OCI-LY7 (cell line): ENCODE measurements around the gene YEATS4. TPM values are rescaled to one million over a fixed set of nuclear protein-coding genes. Genes with fewer than 3 reads are reported as not detected.

Experiments used
- BruUV-seq: library from RNA; stranded (reverse); fragments of 400-500 nt; replicated peaks from 2 replicates; lab custom pipeline; 2021; lab: Mats Ljungman, UMichigan
- CTCF ChIA-PET: fragments of 300-600 bp; sonication (Branson Sonifier 250); formaldehyde crosslinking; loops from one replicate; lab custom pipeline; 2022; ENCODE audit warnings: antibody characterized with exemption; ENCODE audit not compliant: unreplicated experiment; lab: Charles Lee
- POLR2A ChIA-PET: fragments of 300-600 bp; sonication (Branson Sonifier 250); formaldehyde crosslinking; loops from one replicate; lab custom pipeline; 2022; ENCODE audit warnings: antibody characterized with exemption; lab: Charles Lee
- DNase-seq: peaks from one replicate; pipeline ENCODE4 v3.0.0-alpha.2; 2015; ENCODE audit warnings: low spot score
- H2AFZ ChIP-seq: fragments of 200-600 bp; sonication (generic), shearing (Covaris generic); 2 replicates; pipeline ENCODE4 v1.6.1; 2014; ENCODE audit warnings: mild to moderate bottlenecking, antibody characterized with exemption, low read length, moderate library complexity
- H3K27ac ChIP-seq: fragments of 200-600 bp; sonication (generic); 2 replicates; pipeline ENCODE4 v1.5.1; 2014; ENCODE audit warnings: mixed run types, low read depth, mild to moderate bottlenecking, moderate library complexity, low read length, inconsistent platforms; ENCODE audit not compliant: poor library complexity, severe bottlenecking
- H3K36me3 ChIP-seq: fragments of 200-600 bp; sonication (generic); 2 replicates; pipeline ENCODE4 v1.6.1; 2014; ENCODE audit warnings: mild to moderate bottlenecking, antibody characterized with exemption, low read length, moderate library complexity, mixed read lengths; ENCODE audit not compliant: insufficient read depth
- H3K4me1 ChIP-seq: fragments of 200-600 bp; sonication (generic); 2 replicates; pipeline ENCODE4 v1.5.1; 2014; ENCODE audit warnings: mild to moderate bottlenecking, low read length; ENCODE audit not compliant: insufficient read depth, poor library complexity, severe bottlenecking
- H3K4me2 ChIP-seq: fragments of 200-600 bp; sonication (generic); 2 replicates; pipeline ENCODE4 v1.6.1; 2014; ENCODE audit warnings: mild to moderate bottlenecking, low read length
- H3K4me3 ChIP-seq: fragments of 200-600 bp; sonication (generic); 2 replicates; pipeline ENCODE4 v1.5.1; 2014; ENCODE audit warnings: mild to moderate bottlenecking, low read depth, low read length; ENCODE audit not compliant: poor library complexity, severe bottlenecking
- H3K79me2 ChIP-seq: fragments of 200-600 bp; sonication (generic); 2 replicates; pipeline ENCODE4 v1.6.1; 2016; ENCODE audit warnings: low read depth, mild to moderate bottlenecking, low read length, moderate library complexity, mixed read lengths; ENCODE audit not compliant: insufficient read depth
- H3K9me2 ChIP-seq: fragments of 200-600 bp; sonication (generic); 2 replicates; pipeline ENCODE4 v1.6.1; 2016; ENCODE audit warnings: mild to moderate bottlenecking, low read length, mixed read lengths; ENCODE audit not compliant: insufficient read depth
- H3K9me3 ChIP-seq: fragments of 200-600 bp; sonication (generic); 2 replicates; pipeline ENCODE4 v1.6.1; 2014; ENCODE audit warnings: mild to moderate bottlenecking, mixed run types, low read length, mixed read lengths
- H4K20me1 ChIP-seq: fragments of 200-600 bp; sonication (generic); 2 replicates; pipeline ENCODE4 v1.6.1; 2014; ENCODE audit warnings: mild to moderate bottlenecking, antibody characterized with exemption, low read length, moderate library complexity, mixed read lengths; ENCODE audit not compliant: insufficient read depth
- CTCF ChIP-seq: fragments of 200-600 bp; sonication (generic); conservative IDR thresholded peaks from 2 replicates; pipeline ENCODE4 v1.5.1; 2014; ENCODE audit warnings: mild to moderate bottlenecking, antibody characterized with exemption, low read length, moderate library complexity, mixed read lengths
- EZH2phosphoT487 ChIP-seq: fragments of 200-600 bp; sonication (generic); IDR thresholded peaks from 2 replicates; pipeline ENCODE4 v1.6.1; 2018; ENCODE audit warnings: low read depth, borderline replicate concordance, mild to moderate bottlenecking, mixed run types, antibody characterized with exemption, low read length, moderate library complexity, mixed read lengths
- intact Hi-C: fragments of 100-400 bp; cut with micrococcal nuclease; formaldehyde crosslinking; loops from one replicate; pipeline ENCODE4 v1.10.0; 2022; ENCODE audit not compliant: unreplicated experiment
- total RNA-seq, 2 experiments: library from RNA; depleted of rRNA in 1 of 2; stranded (reverse); fragments of >200 nt in 1 of 2; shearing (Covaris generic) in 1 of 2; gene quantifications; 2 replicates each; pipeline ENCODE4 v1.2.3, GENCODE V29; 2014 to 2022

YEATS4 gene
- total RNA-seq, 2 experiments from 2014 or later = 80.4 to 122 TPM

- intact Hi-C loops = no loop called here
- Histone ChIP-seq H3K9me2 (no peaks in the 10 kb centered on the region), H3K36me3 (no peaks in the 10 kb centered on the region), H4K20me1 (no peaks in the 10 kb centered on the region), H3K4me1 (no peaks in the 10 kb centered on the region), H2AFZ (no peak overlapping the region), H3K4me3 (no peak overlapping the region), H3K9me3 (no peaks in the 10 kb centered on the region), H3K79me2 (no peaks in the 10 kb centered on the region), H3K27ac (no peak overlapping the region), H3K4me2 (no peak overlapping the region)
- DNase-seq = no peak
- ChIA-PET CTCF (no interaction called here), POLR2A (interaction anchor here (1.1 kb wide), 1 partner anchor 16 kb away, joined by 3 read pairs; no protein-coding TSS in a partner anchor)
- BruUV-seq = no TSS peak
- TF ChIP-seq EZH2phosphoT487 = no peak
- TF ChIP-seq CTCF = no peak
Measured at GRCh38 chr12:69350777-69351176, 8.8 kb upstream of the YEATS4 start.

GRCh38 chr12:69351462-69352236 is 7.9 kb upstream of the YEATS4 start:
- Histone ChIP-seq H3K4me1 (no peaks in the 10 kb centered on the region), H3K79me2 (no peaks in the 10 kb centered on the region), H3K4me2 (no peak overlapping the region), H3K9me3 (no peaks in the 10 kb centered on the region), H3K4me3 (no peak overlapping the region), H3K27ac (no peak overlapping the region), H3K9me2 (no peaks in the 10 kb centered on the region), H3K36me3 (no peaks in the 10 kb centered on the region), H2AFZ (no peak overlapping the region), H4K20me1 (no peaks in the 10 kb centered on the region)
- intact Hi-C loops = no loop called here
- ChIA-PET CTCF (interaction anchor here (0.9 kb wide), 1 partner anchor 10 kb away, joined by 3 read pairs; no protein-coding TSS in a partner anchor), POLR2A (interaction anchor here (0.7 to 1.3 kb wide), 3 partner anchors 10 to 218 kb away, joined by 3 to 6 read pairs (median 5); no protein-coding TSS in a partner anchor)
- DNase-seq = no peak
- BruUV-seq = no TSS peak
- no peak for TF ChIP-seq CTCF
- TF ChIP-seq EZH2phosphoT487 = no peak

GRCh38 chr12:69352904-69353303 is 6.6 kb upstream of the YEATS4 start:
- TF ChIP-seq CTCF (no peak), EZH2phosphoT487 (no peak)
- Histone ChIP-seq H3K4me2 (no peak overlapping the region), H3K4me3 (no peak overlapping the region), H3K4me1 (peaks cover 4% of the 10 kb centered on the region), H2AFZ (no peak overlapping the region), H3K27ac (no peak overlapping the region), H4K20me1 (no peaks in the 10 kb centered on the region), H3K9me3 (no peaks in the 10 kb centered on the region), H3K9me2 (no peaks in the 10 kb centered on the region), H3K36me3 (no peaks in the 10 kb centered on the region), H3K79me2 (no peaks in the 10 kb centered on the region)
- ChIA-PET CTCF (no interaction called here), POLR2A (interaction anchor here (0.6 to 1.2 kb wide), 2 partner anchors 11 to 301 kb away, joined by 3 to 5 read pairs; no protein-coding TSS in a partner anchor)
- BruUV-seq = no TSS peak
- intact Hi-C loops = no loop called here
- DNase-seq = no peak
